Omental fat pad (tissue), 4 donors: ENCODE measurements around the gene ARPC4. TPM values are rescaled to one million over a fixed set of nuclear protein-coding genes. Genes with fewer than 3 reads are reported as not detected.
"Not testable (repeated sequence)": the region's sequence is repeated elsewhere in the genome, so short reads cannot be mapped to it uniquely, and the experiment has no call there.

ENCODE experiments used
- ATAC-seq: fragments of 150-250 bp; one replicate; pipeline ENCODE4 v1.9.1; 2016; ENCODE audit warnings: mild to moderate bottlenecking, moderate library complexity; ENCODE audit not compliant: low FRiP score
- DNase-seq: peaks from one replicate; pipeline ENCODE4 v3.0.0-alpha.2; 2019; ENCODE audit warnings: low spot score
- CTCF ChIP-seq, 3 donors: fragments of 450-650 bp; IDR thresholded peaks; one replicate each; pipeline ENCODE4 v1.5.1; 2016 to 2017; ENCODE audit warnings: antibody characterized with exemption in 3 of 3, mild to moderate bottlenecking in 3 of 3, moderate library complexity in 2 of 3
- total RNA-seq, 4 donors: library from RNA; depleted of rRNA; stranded (reverse); fragments of >200 nt; gene quantifications; one replicate each; pipeline ENCODE4 v1.1.0, GENCODE V29; 2016

Gene ARPC4
- total RNA-seq, 4 donors from 2014 or later: 99.0 to 141 (median 122) TPM

DNA sequence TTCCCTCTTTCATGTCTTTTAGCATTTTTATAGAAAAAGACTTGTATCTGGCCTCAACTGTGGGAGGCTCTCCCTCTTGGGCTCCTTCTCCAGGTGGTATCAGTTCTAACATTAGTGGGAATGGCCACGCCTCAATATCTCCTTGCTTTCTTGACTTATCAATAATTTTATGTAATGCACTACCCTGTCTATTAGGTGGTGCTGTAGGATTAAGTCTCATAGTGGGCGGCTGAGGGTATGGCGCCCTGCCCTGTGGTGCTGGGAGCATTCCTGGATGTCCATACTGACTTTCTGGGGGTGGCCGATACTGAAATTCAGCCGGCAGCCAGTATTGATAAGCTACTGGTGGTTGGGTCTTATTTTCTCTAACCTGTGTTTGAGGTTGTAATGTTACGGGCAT, 59.6 kb downstream of the ARPC4 start:
- TF ChIP-seq CTCF (IDR thresholded peaks at IDR 0.05): no peak
- ATAC-seq (no peak), DNase-seq (no peak)

- not testable (repeated sequence) for DNase-seq, ATAC-seq
These were observed 61.5 kb downstream of the ARPC4 start for GRCh38 chr3:9854291-9854940.

- no peak for ATAC-seq
- DNase-seq: no peak
- TF ChIP-seq CTCF (IDR thresholded peaks at IDR 0.05): no peak
These were observed 62.7 kb downstream of the ARPC4 start for GRCh38 chr3:9855594-9855993.

Other genes with a start within 250 kb of the ARPC4 start
- gene LHFPL4, start 239.3 kb upstream of the ARPC4 start, total RNA-seq: not detected
- 10 to 100 TPM; 23.5 to 43.5 (median 32.4) TPM for gene MTMR14, start 143.6 kb upstream of the ARPC4 start, total RNA-seq
- gene CPNE9, start 89.2 kb upstream of the ARPC4 start, total RNA-seq: not detected
- gene BRPF1, start 61.3 kb upstream of the ARPC4 start, total RNA-seq: 10 to 100 TPM; 15.6 to 35.7 (median 17.8) TPM
- gene OGG1, start 43.1 kb upstream of the ARPC4 start, total RNA-seq: 10 to 100 TPM; 15.6 to 27.1 (median 19.5) TPM
- 100 to 1,000 TPM in 1 of 4 donors, 10 to 100 TPM in 3; 50.9 to 180 (median 77.6) TPM for gene CAMK1, start 23.1 kb upstream of the ARPC4 start, total RNA-seq
- gene TADA3, start 609 bp upstream of the ARPC4 start, total RNA-seq: 10 to 100 TPM; 45.0 to 61.1 (median 52.2) TPM
- gene TTLL3, start 17.2 kb downstream of the ARPC4 start, total RNA-seq: 10 to 100 TPM; 40.4 to 91.1 (median 54.7) TPM
- 10 to 100 TPM; 18.4 to 44.9 (median 35.4) TPM for gene RPUSD3, start 50.9 kb downstream of the ARPC4 start, total RNA-seq
- gene CIDEC, start 87.2 kb downstream of the ARPC4 start, total RNA-seq: 1,000 to 10,000 TPM in 1 of 4 donors, 100 to 1,000 TPM in 3; 318 to 1,481 (median 713) TPM
- gene JAGN1, start 97.5 kb downstream of the ARPC4 start, total RNA-seq: 10 to 100 TPM; 50.4 to 91.0 (median 75.6) TPM
- gene IL17RE, start 109.8 kb downstream of the ARPC4 start, total RNA-seq: 10 to 100 TPM in 2 of 4 donors, 1 to 10 TPM in 2; 7.7 to 13.8 (median 10.3) TPM
- 10 to 100 TPM; 53.4 to 97.6 (median 58.2) TPM for gene IL17RC, start 124.0 kb downstream of the ARPC4 start, total RNA-seq
- 10 to 100 TPM; 26.8 to 52.3 (median 38.4) TPM for gene CRELD1, start 140.8 kb downstream of the ARPC4 start, total RNA-seq
- 1 to 10 TPM; 1.1 to 2.8 (median 1.3) TPM for gene PRRT3, start 159.3 kb downstream of the ARPC4 start, total RNA-seq
- 100 to 1,000 TPM in 1 of 4 donors, 10 to 100 TPM in 3; 50.8 to 116 (median 71.5) TPM for gene EMC3, start 193.8 kb downstream of the ARPC4 start, total RNA-seq
- 1 to 10 TPM; 1.7 to 3.5 (median 3.3) TPM for gene FANCD2, start 233.4 kb downstream of the ARPC4 start, total RNA-seq